COR-L47 (cell line): Measurements from ENCODE around the gene KCTD18.

Source experiments
- DNase-seq: peaks from one replicate; lab custom pipeline; 2025; lab: John Stamatoyannopoulos, UW

The KCTD18 gene

DNA sequence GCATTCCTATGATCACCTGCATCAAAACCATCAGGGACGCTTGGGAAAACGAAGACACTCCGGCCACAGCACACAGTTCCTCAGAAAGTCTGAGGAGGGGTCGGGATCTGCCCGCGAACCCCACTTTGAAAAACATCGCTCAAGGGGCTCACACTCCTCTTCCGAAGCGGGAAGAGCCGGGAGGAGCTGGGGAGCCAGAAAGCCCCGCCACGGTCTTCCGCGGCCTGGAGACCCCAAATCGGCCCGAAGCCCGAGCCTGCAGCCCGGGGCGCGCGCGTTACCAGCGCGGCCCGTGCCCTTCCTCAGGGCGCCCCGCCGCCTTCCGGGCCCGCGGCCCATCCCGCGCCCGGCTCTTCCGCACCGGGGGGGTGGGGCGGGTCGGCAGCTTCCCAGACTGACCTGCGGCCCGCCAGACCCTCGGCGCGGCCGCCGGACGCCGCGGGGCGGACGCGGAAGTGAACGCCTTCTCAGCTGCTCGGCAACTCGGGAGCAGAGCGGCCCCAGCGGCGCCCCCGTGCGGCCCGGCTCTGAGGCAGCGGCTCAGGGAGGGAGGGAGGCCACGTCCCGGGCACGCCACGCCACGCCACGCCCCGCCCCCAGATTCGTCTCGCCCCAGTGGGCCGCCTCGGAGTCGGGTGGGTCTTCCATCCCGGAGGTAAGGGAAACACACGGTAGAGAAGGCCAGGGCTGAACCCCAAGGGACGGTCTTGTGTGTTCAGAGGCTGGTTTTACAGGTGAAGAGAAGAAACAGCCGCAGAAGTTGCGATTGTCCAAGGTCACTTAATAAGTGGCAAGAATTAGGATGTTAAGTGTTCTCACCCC lies at the start of gene KCTD18:
KCTD18 (minus strand) TSS at position 457 of the 822 bp plus-strand sequence. CDS start 3,052 bp downstream, outside the sequence.
- peak; percentile 77 for DNase-seq

DNA sequence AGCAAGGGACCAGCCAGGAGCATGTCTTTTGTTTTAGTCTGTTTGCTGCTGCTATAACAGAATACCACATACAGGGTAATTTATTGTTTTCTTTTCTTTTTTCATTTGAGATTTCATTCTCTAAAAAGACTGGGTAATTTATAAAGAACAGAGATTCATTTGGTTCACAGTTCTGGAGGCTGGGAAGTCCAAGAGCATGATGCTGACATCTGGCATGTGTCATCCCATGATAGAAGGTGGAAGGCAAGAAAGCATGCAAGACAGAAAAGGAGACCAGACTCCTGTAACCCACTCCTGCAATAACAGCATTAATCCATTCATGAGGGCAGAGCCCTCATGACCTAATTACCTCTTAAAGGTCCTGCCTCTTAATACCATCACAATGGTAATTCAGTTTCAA lies 30.9 kb upstream of the KCTD18 start:
- DNase-seq: no peak

DNA sequence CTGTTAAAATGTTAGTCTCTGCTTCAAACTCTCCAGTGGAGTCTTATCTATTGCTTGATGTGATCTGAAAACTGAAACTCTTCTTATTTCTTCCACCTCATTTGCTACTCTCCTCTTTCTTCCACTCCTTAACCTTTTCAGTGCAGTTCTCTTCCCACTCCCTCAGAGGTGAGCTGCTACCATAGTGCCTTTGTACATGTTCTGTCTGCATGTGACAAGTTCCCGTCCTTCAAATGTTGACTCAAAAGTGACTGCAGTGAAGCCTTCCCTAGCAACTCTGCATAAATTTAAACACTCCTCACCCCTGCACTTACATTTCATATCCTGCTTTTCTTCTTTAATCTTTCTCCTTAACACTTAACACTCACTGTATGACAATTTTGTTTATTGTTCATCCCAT lies 28.3 kb upstream of the KCTD18 start:
- no peak for DNase-seq

DNA sequence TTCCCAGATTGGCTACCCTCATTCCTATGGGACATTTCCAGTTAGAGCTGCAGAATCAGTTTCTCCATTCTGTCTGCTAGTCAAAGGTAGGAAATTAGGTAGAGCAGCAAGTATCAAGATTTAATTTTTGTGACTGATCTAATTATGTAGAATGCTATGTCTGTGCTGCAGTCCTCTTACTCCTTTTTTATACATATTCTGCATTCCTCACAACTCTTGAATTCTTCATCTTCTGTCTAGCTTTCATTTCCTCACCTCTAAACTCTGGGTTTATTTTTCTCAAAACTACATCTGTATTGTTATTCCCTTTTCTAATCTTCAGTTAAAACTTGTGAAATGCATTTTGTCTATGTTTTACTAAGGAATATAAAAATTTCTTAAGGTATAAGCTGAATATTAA lies 24.7 kb upstream of the KCTD18 start:
- no peak for DNase-seq

DNA sequence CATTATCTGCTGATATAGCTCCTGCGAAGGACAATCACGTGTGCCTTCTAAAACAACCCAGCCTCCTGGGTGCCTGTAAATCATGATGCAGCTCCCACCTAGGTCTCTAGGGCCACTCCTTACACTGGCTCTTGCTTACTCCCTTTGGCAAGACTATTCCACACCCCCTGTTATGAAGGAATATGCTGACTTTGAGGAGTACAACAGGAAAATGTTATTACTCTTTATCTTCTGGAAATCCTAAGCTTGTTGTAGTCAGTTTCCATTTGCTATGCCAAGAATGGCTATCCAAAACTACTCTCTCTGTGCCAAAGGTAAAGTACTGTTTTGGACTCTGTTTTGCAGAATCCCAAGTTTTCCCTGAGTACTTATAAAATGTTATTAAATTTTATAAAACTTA lies 23.9 kb upstream of the KCTD18 start:
- no peak for DNase-seq

DNA sequence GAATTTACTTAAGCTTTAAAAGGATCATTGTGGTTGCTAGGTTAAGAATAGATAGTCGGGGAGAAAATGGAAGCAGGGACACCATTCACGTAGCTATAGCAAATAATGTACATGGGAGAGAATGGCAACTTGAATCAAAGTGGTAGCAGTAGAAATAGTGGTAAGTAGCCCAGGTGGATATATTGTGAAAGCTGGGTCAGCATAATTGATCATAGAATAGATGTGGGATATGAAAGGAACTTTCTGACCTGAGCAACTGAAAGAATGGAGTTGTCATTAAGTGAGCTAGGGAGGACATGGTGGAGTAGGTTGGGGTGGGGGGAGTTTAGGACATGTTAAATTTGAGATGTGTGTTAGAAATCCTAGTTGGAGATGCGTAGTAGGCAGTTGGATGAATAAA lies 18.4 kb upstream of the KCTD18 start:
- no peak for DNase-seq

DNA sequence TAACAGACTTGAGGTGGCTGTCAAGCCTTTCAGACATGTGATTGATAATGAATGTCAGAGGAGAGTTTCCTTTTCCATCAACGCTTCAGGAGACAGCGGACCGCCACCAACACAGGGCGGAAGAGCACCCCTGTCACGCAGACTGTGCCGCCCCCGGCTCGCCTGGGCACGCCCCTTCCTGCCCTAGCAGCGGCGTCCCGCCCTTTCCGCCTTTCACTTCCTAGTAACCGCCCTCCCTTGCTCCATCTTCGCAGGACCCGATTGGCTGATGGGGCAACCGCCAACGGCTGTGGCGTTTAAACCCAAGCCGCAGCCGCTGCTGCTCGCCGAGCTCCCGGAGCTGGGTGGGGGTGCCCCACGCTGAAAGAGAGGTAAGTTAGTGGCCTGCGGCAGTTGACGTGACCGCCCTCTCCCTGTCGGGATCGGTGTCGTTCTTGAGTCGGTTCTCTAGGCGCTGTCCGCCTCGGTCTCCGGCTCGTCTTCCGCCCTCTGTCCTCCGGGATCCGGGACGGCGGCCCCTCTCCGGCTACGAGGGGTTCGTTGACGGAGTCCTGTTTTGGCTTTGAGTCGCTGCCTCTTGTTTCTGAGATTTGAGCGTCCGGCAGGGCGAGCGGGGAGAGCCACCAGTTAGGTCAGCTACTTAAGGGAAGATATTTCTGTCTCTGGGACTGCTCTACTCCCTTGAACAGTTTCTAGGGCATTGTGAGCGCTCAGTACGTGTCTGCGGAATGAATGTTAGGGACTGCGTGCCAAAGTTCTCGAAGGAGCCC lies 16.2 kb upstream of the KCTD18 start, which contains the start of gene SGO2:
SGO2 (plus strand) TSS at position 326 of the 770 bp plus-strand sequence. CDS start 6,769 bp downstream, outside the sequence.
- DNase-seq: peak; percentile 95

DNA sequence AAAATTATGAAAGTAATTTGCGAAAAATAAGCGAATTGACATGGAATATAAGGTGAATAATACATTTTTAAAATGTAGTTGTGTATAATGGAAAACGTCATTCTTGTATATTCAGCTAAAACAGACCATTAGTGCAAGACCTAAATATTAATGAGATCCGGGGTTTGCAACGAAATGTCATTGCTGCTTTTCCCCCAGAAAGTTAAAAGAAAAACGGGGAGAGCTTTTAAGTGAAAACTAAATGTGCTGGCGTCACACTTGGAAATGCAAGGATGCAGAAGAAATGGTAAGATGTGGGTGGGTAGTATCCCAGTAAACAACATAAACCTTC lies 15.6 kb upstream of the KCTD18 start:
- no peak for DNase-seq

DNA sequence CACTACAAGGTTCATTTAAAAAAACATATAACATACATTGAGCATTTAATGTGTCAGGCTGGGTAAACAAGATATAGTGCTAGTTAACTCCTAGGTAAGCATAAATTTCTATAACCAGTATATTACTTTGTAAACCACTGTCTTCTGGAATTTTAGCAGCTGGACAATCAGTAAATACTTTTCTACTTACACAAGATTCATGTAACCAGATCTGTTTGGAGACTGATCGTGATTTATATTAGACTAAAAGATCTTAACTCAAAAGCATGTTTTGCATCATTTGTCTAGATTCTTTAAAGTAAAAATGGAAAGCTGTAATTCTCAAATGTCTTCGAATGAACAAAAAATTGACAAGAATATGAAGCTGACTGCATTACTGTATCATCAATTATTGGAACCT lies 15.2 kb upstream of the KCTD18 start:
- DNase-seq: no peak

DNA sequence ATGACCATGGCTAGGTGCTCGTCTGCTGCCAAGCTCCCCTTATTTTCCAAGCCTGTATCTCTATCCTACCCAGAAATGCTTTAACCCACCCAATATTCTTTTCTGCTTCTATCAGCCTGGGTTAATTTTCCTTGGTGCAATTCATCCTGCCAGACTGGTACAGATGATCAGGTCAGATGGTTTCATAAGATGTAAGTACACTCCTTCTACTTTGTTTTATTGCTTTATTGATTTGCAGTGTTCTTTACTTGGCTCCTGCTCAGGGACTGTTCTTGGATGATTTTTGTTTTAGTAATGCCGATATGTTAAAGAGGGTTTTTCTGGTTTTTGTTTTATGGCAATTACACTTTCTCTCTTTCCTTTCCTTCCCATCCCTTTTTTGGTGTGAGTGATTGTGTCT lies 13.7 kb upstream of the KCTD18 start:
- no peak for DNase-seq

DNA sequence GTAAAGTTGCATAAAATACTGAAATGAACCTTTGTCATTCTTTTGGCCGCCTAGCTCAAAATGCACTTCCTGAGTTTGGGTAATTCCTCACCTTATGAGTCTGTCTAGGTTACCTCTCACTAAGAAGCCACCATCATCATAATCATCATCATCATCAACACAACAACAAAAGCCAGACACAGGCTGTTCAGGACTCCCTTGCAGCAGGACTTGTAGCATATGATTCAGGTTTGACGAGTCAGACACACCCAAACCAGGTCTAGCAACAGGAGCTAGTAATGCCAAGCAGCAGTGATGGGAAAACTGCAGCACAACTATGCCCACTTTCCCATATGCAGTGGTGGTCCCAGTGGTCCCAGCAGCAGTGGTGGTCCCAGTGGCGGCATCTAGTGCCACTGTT lies 13.3 kb upstream of the KCTD18 start:
- no peak for DNase-seq

DNA sequence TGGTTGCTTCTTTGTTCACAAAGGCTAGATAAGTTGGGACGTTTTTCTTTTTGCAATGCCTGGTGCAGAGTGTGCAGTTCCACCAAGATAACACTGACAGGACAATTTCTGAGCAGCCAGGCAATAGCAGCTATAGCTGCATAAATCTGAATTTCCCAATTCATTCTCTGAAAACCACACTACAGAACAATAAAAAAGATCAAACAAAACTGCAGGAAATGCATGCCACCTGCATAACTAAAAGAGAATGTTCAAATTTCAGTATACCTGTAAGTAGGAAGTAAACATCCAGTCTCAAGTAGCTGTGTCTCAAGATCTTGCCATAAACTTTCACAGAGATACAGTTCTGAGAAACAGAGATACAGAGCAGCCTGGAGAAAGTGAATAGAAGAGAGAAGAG lies 5.3 kb upstream of the KCTD18 start:
- no peak for DNase-seq

DNA sequence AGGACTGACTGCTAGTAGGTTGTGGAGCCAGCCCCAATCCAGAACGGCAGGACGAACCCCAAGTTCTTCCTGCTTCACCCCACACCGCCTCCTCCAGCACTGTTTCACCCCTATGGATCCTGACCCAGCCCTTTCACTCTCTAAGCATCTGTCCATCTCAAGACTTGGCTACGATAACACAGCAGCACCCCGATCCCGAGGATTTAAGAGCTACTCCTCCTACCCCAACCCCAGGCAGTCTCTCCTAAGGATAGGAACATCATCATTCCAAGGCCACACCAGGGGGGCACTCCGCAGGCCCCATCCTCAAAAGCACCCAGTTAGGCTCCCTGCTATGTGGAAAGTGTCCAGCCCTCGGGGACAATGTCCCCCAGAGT lies 645 bp downstream of the KCTD18 start:
- no peak for DNase-seq

DNA sequence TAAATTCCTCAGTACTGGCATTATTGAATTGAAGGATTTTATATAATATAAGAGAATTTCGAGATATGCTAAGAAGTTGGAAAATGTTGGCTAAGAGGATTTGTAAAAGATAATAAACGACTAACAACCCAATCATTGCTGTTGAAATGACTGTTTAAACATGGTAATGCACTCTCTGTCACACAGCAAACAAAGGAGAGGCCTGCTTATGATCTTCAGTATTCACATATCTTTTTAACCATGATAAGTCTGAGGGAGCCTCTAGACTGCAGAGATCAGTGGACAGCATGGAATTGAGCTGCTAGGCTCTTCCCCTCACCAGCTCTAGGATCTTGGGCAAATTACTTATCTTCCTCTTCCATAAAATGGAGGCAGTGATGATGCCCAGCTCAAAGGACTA lies 2.7 kb downstream of the KCTD18 start:
- DNase-seq: no peak

DNA sequence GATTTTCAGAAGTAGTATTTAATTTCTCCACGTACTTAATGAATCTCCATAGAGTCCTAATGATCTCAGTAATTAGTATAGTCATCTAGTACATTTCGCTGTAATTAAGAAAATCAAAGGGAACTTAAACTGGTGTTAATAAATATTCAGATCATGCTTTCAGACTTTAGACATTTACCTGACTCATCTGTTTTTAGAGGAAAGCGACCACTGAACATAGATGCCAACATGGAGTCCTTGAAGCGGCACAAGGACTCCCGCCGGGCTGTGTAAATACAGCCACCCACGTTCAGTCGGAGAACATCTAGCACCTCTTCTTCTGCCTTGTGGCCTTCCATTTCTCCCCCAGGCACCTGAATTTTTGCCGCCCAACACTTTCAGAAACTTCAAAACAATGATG lies 3.2 kb downstream of the KCTD18 start:
- no peak for DNase-seq

DNA sequence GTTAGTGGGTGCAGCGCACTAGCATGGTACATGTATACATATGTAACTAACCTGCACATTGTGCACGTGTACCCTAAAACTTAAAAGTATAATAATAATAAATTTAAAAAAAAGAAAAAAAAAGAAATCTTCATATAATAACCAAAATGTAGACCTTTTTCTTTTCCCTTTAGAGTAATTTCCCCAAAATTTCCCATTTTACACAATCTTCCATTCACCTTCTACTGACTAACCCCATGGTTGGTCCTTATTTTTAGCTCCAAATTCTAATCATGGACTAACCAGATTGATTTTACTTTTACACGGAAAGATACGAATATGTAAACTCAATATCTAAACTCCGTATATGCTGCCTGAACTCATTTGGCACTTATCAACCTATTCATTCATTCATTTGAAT lies 7.7 kb downstream of the KCTD18 start:
- DNase-seq: no peak

DNA sequence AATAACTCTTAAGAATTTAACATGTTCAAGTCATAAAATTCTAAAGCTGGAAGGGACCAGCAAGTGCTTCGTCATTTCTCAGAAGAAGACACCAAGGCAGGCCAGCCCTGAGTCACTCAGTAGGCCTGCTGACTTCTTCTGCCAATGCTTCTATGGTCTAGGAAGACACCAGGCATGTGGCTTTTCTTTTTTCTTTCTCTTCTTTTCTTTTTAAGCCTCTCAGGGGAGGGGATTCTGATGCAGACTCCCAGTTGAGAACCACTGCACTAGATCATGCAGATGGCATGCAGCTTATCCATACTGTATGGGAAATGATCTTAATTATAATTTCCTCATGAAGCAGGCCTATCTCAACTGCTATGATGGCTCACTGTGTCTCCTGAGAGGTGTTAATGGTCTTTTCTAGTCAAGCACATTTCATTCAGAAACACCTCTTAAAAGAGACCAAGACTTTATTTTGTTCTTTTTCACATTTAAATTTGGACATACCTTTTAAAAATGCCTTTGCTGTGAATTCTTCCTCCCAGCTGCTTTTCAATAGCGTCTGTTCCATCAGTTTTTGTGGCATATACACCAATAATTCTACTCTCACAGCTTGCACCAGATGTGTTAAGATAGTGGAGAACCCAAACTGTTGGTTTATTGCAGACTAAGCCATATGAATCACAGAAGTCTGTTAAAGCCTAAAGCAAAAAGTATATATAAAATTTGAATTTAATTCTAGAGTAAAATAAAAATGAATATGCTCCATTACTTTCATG lies 11.3 kb downstream of the KCTD18 start:
- DNase-seq: no peak

DNA sequence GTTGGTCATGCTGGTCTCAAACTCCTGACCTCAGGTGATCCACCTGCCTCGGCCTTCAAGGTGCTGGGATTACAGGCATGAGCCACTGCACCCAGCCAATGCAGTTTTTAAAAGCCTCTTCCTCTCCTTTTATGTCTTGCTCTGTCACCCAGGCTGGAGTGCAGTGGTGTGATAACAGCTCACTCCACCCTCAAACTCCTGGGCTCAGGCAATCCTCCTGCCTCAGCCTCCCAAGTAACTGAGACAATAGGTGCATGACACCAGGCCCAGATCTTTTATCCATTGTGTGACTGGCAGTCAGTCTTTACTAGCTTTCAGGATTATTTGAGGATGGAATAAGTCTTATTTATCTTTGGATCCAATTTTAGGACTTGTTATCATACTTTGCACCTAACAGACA lies 13.2 kb downstream of the KCTD18 start:
- DNase-seq: no peak

DNA sequence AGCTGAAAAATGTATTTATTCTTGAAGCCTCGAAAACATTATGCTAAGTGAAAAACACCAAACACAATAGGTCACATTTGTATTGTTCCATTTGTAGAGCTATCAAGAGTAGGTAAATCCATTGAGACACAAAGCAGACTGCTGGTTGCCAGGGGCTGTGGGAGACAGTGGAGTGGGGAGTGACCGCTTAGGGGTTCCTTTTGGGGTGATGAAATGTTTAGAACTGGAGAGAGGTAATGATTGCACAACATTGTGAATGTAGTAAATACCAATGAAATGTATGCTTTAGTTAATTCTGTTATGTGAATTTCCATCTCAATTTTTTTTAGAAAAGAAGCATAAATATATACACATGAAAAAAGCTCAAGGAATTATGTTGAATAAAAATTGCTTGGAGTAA lies 15.8 kb downstream of the KCTD18 start:
- DNase-seq: no peak

DNA sequence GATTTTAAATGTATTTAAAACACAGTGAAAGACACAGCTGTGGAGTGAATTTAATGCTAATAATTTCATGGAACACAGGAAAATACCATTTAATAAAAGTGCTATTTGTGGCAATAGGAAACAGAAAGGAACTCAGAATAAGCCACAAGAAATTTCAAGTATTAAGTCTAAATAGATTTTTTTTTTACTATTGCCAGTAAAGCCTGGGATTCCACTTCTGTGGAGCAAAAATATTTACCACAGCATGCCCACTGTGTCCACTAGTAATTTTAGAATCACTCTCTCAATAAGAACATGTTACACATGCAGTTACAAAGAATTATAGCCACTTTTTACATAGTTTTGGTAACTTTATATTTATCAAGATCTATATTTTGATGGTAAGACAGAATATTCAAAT lies 17.2 kb downstream of the KCTD18 start:
- DNase-seq: no peak

DNA sequence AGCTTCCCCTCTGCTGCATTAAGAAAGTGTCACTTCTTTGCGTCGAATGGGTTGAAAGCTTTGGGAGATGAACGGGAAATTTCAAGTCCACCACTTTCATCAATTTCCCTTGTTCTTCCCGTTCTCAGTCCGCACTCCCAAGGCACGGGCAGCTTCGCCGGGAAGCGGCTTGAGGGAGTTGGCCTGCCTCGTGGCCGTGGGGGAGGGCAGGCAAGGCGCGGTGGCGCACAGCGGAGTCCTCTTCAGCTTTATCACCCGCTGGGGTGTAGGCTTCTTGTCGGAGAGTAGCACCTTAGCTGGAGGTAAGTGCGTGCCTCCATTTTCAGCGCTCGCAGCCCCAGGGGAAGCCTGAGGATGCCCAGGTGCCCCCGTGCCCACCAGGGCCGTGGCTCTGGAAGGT lies 19.9 kb downstream of the KCTD18 start:
- no peak for DNase-seq

DNA sequence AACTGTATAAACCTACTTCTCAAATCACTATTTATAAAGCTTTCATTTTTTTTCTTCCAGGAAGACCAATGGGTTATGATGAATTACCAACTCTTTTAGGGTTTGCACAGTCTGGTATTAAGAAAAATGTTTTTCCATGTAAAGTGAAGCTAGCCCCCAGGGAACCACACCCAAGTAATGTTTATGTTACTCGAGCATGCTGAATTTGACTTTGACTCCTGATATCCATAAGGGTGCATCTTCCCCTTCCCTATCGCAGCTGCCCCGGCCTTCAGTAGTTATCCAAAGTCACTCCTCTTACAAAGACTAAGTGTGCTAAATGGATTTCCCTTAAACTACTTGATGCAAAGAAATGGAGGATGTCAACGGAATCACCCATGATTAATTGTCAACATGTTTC lies 21.7 kb downstream of the KCTD18 start:
- no peak for DNase-seq

DNA sequence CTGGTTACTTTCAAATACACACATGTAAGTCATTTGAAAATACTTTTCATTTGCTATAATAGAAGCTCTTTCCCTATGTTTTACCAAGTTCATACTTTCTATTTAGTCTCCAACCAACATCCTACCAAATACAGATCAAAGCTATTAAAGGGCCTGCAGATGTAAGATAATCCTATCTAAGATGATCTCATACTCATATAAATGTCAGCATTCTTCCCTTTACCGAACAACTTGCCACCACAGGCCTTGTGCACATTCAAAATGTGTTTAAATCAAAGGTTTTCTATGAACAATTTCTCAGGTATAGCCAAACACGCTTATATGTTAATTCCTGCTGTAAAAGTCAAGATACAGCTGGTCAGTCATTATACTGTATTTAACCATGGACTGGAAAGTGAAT lies 23.3 kb downstream of the KCTD18 start:
- DNase-seq: no peak
